Smooth muscle cell (in vitro differentiated cells): Measurements from ENCODE around the gene LCE1D. TPM values are rescaled to one million over a fixed set of nuclear protein-coding genes. Genes with fewer than 3 reads are reported as not detected.

Source experiments
- DNase-seq: peaks from one replicate; lab custom pipeline; 2025; ENCODE audit not compliant: unreplicated experiment; lab: John Stamatoyannopoulos, UW
- H2AFZ ChIP-seq: fragments of 200-600 bp; sonication (generic); 2 replicates; pipeline ENCODE4 v1.6.0; 2016; ENCODE audit warnings: antibody characterized with exemption, low read depth, mild to moderate bottlenecking
- H3F3A ChIP-seq: fragments of 200-600 bp; sonication (generic); 2 replicates; pipeline ENCODE4 v1.6.0; 2017; ENCODE audit warnings: antibody characterized with exemption, low read depth
- H3K27ac ChIP-seq: fragments of 200-600 bp; sonication (generic); 2 replicates; pipeline ENCODE4 v1.5.1; 2016; ENCODE audit warnings: low read depth, mild to moderate bottlenecking
- H3K27me3 ChIP-seq: fragments of 200-600 bp; sonication (generic); 2 replicates; pipeline ENCODE4 v1.6.1; 2016; ENCODE audit warnings: low read depth, mild to moderate bottlenecking
- H3K36me3 ChIP-seq: fragments of 200-600 bp; sonication (generic); 2 replicates; pipeline ENCODE4 v1.5.1; 2016; ENCODE audit warnings: low read depth
- H3K4me1 ChIP-seq: fragments of 200-600 bp; sonication (generic); 2 replicates; pipeline ENCODE4 v1.5.1; 2016; ENCODE audit warnings: low read depth
- H3K4me2 ChIP-seq: fragments of 200-600 bp; sonication (generic); 2 replicates; pipeline ENCODE4 v1.6.0; 2016; ENCODE audit warnings: mild to moderate bottlenecking
- H3K4me3 ChIP-seq: fragments of 200-600 bp; sonication (generic); 2 replicates; pipeline ENCODE4 v1.5.1; 2016; ENCODE audit warnings: mild to moderate bottlenecking
- H3K79me2 ChIP-seq: fragments of 200-600 bp; sonication (generic); 2 replicates; pipeline ENCODE4 v1.6.0; 2016; ENCODE audit warnings: low read depth, mild to moderate bottlenecking
- H3K9ac ChIP-seq: fragments of 200-600 bp; sonication (generic); 2 replicates; pipeline ENCODE4 v1.6.0; 2016; ENCODE audit warnings: low read depth
- H3K9me3 ChIP-seq: fragments of 200-600 bp; sonication (generic); replicated peaks from 2 replicates; pipeline ENCODE4 v1.5.1; 2016; ENCODE audit warnings: low read depth
- H4K20me1 ChIP-seq: fragments of 200-600 bp; sonication (generic); 2 replicates; pipeline ENCODE4 v1.6.0; 2016; ENCODE audit warnings: low read depth
- WGBS: methylation state at CpG from one replicate; pipeline ENCODE4 v1.1.7; 2016; ENCODE audit warnings: low lambda C conversion rate; 5-methylcytosine and 5-hydroxymethylcytosine counted together
- polyA plus RNA-seq: library from polyadenylated mRNA; unstranded; fragments of >200 nt; fragmentation: Nextera tagmentation; extraction: Ambion mirVana; gene quantifications from 2 replicates; pipeline ENCODE4 v1.2.1, GENCODE V29; 2016
- total RNA-seq: library from RNA; depleted of rRNA; stranded (reverse); fragments of >200 nt; gene quantifications from 2 replicates; pipeline ENCODE4 v1.2.3, GENCODE V29; 2014
- TF ChIP-seq, protein P1 (sequence below): fragments of 200-600 bp; sonication (generic); IDR thresholded peaks from 2 replicates; pipeline ENCODE4 v1.5.1; 2017; ENCODE audit warnings: borderline replicate concordance, mild to moderate bottlenecking, antibody characterized with exemption; ENCODE audit not compliant: insufficient read depth, poor library complexity, severe bottlenecking

Gene LCE1D
- total and polyA plus RNA-seq, 2 experiments from 2014 or later = not detected

DNA sequence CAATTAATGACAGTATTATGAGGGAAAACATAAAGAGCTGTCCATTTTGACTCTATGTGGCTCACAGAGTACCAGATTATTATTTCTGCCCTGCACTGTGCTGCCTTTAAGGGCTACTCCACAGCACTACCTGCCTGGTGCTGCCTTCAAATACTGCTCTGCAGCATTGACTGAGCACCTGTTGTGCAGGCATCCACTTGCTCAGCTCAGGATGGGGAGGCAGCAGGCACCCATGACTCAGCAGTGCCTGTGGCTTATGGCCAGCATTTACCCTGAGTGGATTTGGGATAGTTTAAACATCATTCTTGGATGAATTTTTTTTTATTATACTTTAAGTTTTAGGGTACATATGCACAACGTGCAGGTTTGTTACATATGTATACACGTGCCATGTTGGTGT is 39.6 kb upstream of the LCE1D start:
- no peak overlapping the region for H3K9ac ChIP-seq
- TF ChIP-seq, protein P1, sequence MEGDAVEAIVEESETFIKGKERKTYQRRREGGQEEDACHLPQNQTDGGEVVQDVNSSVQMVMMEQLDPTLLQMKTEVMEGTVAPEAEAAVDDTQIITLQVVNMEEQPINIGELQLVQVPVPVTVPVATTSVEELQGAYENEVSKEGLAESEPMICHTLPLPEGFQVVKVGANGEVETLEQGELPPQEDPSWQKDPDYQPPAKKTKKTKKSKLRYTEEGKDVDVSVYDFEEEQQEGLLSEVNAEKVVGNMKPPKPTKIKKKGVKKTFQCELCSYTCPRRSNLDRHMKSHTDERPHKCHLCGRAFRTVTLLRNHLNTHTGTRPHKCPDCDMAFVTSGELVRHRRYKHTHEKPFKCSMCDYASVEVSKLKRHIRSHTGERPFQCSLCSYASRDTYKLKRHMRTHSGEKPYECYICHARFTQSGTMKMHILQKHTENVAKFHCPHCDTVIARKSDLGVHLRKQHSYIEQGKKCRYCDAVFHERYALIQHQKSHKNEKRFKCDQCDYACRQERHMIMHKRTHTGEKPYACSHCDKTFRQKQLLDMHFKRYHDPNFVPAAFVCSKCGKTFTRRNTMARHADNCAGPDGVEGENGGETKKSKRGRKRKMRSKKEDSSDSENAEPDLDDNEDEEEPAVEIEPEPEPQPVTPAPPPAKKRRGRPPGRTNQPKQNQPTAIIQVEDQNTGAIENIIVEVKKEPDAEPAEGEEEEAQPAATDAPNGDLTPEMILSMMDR = no peak
- no peaks in the 10 kb centered on the region for H3F3A ChIP-seq
- H3K4me1 ChIP-seq = no peaks in the 10 kb centered on the region
- H3K4me3 ChIP-seq = no peak overlapping the region
- no peaks in the 10 kb centered on the region for H3K79me2 ChIP-seq
- H2AFZ ChIP-seq = no peak overlapping the region
- WGBS = 80% methylated on average over 2 of the region's 2 CpGs
- no peaks in the 10 kb centered on the region for H3K36me3 ChIP-seq
- no peaks in the 10 kb centered on the region for H3K27me3 ChIP-seq
- no peaks in the 10 kb centered on the region for H4K20me1 ChIP-seq
- H3K9me3 ChIP-seq = no peaks in the 10 kb centered on the region
- no peak overlapping the region for H3K4me2 ChIP-seq
- DNase-seq = no peak
- no peak overlapping the region for H3K27ac ChIP-seq

DNA sequence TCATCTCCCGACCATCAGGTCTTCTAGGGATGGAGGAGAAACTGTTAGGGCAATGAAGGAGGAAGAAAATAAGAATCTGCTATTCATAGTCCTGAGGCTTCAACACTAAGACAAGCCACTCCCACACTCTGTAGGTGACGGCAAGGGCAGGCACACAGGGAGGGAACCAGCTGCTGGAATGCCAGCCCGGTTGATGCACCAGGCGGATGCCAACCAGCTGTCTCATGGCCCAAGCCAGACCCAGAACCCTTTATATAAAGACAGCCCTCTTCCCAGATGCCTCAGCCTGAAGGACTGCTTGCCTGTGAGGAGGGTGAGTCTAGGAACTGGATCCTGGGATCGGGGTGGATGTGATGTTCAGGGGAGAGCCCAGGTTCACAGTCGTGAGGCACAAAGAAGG is 38.8 kb upstream of the LCE1D start, which contains the start of gene KPRP:
KPRP (plus strand) TSS at position 279 of the 400 bp plus-strand sequence. CDS start 1,564 bp downstream, outside the sequence.
- H4K20me1 ChIP-seq = no peaks in the 10 kb centered on the region
- H2AFZ ChIP-seq = no peak within 1 kb of the TSS
- DNase-seq = no peak
- no peaks in the 10 kb centered on the region for H3F3A ChIP-seq
- 78% methylated on average over 6 of the region's 6 CpGs for WGBS
- H3K4me2 ChIP-seq = no peak within 1 kb of the TSS
- H3K27ac ChIP-seq = no peak within 1 kb of the TSS
- no peak within 1 kb of the TSS for H3K4me3 ChIP-seq
- H3K27me3 ChIP-seq = no peaks in the 10 kb centered on the region
- TF ChIP-seq, protein P1 = no peak
- H3K36me3 ChIP-seq = no peaks in the 10 kb centered on the region
- H3K9ac ChIP-seq = no peak within 1 kb of the TSS
- no peaks in the 10 kb centered on the region for H3K79me2 ChIP-seq
- no peaks in the 10 kb centered on the region for H3K9me3 ChIP-seq
- no peaks in the 10 kb centered on the region for H3K4me1 ChIP-seq

DNA sequence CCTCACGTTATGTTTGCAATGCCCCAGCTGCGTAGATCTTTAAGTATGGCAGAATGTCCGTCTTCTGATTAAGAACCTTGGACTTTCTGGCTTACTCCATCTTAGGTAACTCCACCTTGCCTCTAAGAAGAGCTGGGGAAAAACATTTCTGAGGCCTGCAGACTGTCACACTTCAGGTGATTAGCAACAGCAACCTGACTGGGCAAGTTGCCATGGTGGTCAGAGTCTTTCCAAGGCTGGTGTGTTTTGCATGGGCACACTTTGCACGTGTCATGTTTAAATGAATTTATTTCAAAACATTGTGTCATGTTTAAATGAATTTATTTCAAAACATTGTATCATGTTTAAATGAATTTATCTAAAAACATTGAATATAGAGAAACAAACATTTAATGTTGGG is 37.9 kb upstream of the LCE1D start:
- Histone ChIP-seq H3K4me2 (no peak overlapping the region), H3K79me2 (no peaks in the 10 kb centered on the region), H3F3A (no peaks in the 10 kb centered on the region), H3K27ac (no peak overlapping the region), H3K4me3 (no peak overlapping the region), H4K20me1 (no peaks in the 10 kb centered on the region), H3K4me1 (no peaks in the 10 kb centered on the region), H3K27me3 (no peaks in the 10 kb centered on the region), H2AFZ (no peak overlapping the region), H3K36me3 (no peaks in the 10 kb centered on the region), H3K9me3 (no peaks in the 10 kb centered on the region), H3K9ac (no peak overlapping the region)
- 51% methylated on average over 4 of the region's 4 CpGs for WGBS
- DNase-seq = no peak
- TF ChIP-seq, protein P1 = no peak

DNA sequence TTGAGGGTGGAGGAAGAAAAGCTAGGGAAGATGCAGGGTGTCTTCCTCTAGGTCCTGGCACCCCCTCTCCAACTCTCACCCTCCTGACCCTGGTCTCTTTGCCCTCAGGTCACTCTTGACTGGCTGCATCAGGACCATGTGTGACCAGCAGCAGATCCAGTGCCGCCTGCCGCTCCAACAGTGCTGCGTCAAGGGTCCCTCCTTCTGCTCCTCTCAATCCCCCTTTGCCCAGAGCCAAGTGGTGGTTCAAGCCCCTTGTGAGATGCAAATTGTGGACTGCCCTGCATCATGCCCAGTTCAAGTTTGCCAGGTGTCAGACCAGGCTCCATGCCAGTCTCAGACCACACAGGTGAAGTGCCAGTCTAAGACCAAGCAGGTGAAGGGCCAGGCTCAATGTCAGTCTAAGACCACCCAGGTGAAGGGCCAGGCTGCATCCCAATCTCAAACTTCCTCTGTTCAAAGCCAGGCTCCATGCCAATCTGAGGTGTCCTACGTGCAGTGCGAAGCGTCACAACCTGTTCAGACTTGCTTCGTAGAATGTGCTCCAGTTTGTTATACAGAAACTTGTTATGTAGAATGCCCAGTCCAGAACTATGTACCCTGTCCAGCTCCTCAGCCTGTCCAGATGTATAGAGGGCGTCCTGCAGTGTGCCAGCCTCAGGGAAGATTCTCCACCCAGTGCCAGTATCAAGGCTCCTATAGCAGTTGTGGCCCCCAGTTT is 36.9 kb upstream of the LCE1D start:
- Histone ChIP-seq H3K4me1 (no peaks in the 10 kb centered on the region), H3K27me3 (no peaks in the 10 kb centered on the region), H3K79me2 (no peaks in the 10 kb centered on the region), H3K27ac (no peak overlapping the region), H3K4me3 (no peak overlapping the region), H3K9ac (no peak overlapping the region), H4K20me1 (no peaks in the 10 kb centered on the region), H3K9me3 (no peaks in the 10 kb centered on the region), H3K36me3 (no peaks in the 10 kb centered on the region), H3K4me2 (no peak overlapping the region), H3F3A (no peaks in the 10 kb centered on the region), H2AFZ (no peak overlapping the region)
- WGBS = 71% methylated on average over 8 of the region's 8 CpGs
- DNase-seq = no peak
- TF ChIP-seq, protein P1 = no peak
